ENCODE measurements around the gene F10. TPM values are rescaled to one million over a fixed set of nuclear protein-coding genes. Genes with fewer than 3 reads are reported as not detected.

The F10 gene
- total and polyA plus RNA-seq, 2 experiments from 2014 or later, result 143 to 148 TPM

GRCh38 chr13:113087923-113088690, 34.5 kb upstream of the F10 start:
- Histone ChIP-seq H3K9me2 (replicated peaks; ENCODE audit: insufficient read depth) (no peaks in the 10 kb centered on the region), H2AFZ (no peak overlapping the region), H3K4me3 (no peak overlapping the region), H3K36me3 (replicated peaks; ENCODE audit: insufficient read depth, low read depth) (no peaks in the 10 kb centered on the region), H3K79me2 (no peaks in the 10 kb centered on the region), H3K4me2 (no peak overlapping the region), H3K27ac (no peak overlapping the region), H3K27me3 (no peaks in the 10 kb centered on the region), H4K20me1 (ENCODE audit: insufficient read depth, poor library complexity, severe bottlenecking) (no peaks in the 10 kb centered on the region), H3K9me3 (ENCODE audit: low read depth) (no peaks in the 10 kb centered on the region), H3K4me1 (ENCODE audit: insufficient read depth) (no peaks in the 10 kb centered on the region)
- DNase-seq (ENCODE audit: low spot score), result no peak
- 92% methylated on average over 40 of the region's 40 CpGs for WGBS (ENCODE audit: low lambda C conversion rate, missing lambda C conversion rate)
- no peak for TF ChIP-seq EZH2phosphoT487 (IDR thresholded peaks at IDR 0.05; ENCODE audit: low read depth, severe bottlenecking, unreplicated experiment)
- TF ChIP-seq EZH2 (IDR thresholded peaks at IDR 0.05; ENCODE audit: borderline replicate concordance), result no peak
- TF ChIP-seq CTCF (IDR thresholded peaks at IDR 0.05; ENCODE audit: poor library complexity), result no peak

- whole genome bisulfite sequencing (ENCODE audit: low lambda C conversion rate, missing lambda C conversion rate), result 95% methylated on average over 17 of the region's 17 CpGs
- no peak for DNase-seq (ENCODE audit: low spot score)
Observed at GRCh38 chr13:113088691-113089020, 33.9 kb upstream of the F10 start.

GRCh38 chr13:113089693-113090414, 32.7 kb upstream of the F10 start:
- Histone ChIP-seq H3K27ac (no peak overlapping the region), H3K4me2 (no peak overlapping the region), H3K9me3 (ENCODE audit: low read depth) (no peaks in the 10 kb centered on the region), H3K4me1 (ENCODE audit: insufficient read depth) (no peaks in the 10 kb centered on the region), H2AFZ (no peak overlapping the region), H3K9me2 (replicated peaks; ENCODE audit: insufficient read depth) (no peaks in the 10 kb centered on the region), H3K27me3 (no peaks in the 10 kb centered on the region), H4K20me1 (ENCODE audit: insufficient read depth, poor library complexity, severe bottlenecking) (no peaks in the 10 kb centered on the region), H3K79me2 (no peaks in the 10 kb centered on the region), H3K4me3 (no peak overlapping the region), H3K36me3 (replicated peaks; ENCODE audit: insufficient read depth, low read depth) (no peaks in the 10 kb centered on the region)
- 80% methylated on average over 36 of the region's 36 CpGs for WGBS (ENCODE audit: low lambda C conversion rate, missing lambda C conversion rate)
- TF ChIP-seq CTCF (IDR thresholded peaks at IDR 0.05; ENCODE audit: poor library complexity), result no peak
- no peak for TF ChIP-seq EZH2phosphoT487 (IDR thresholded peaks at IDR 0.05; ENCODE audit: low read depth, severe bottlenecking, unreplicated experiment)
- TF ChIP-seq EZH2 (IDR thresholded peaks at IDR 0.05; ENCODE audit: borderline replicate concordance), result no peak
- DNase-seq (ENCODE audit: low spot score), result no peak

More at GRCh38 chr13:113088691-113089020, 33.9 kb upstream of the F10 start:
- TF ChIP-seq CTCF (IDR thresholded peaks at IDR 0.05; ENCODE audit: poor library complexity), result no peak
- no peak for TF ChIP-seq EZH2 (IDR thresholded peaks at IDR 0.05; ENCODE audit: borderline replicate concordance)
- TF ChIP-seq EZH2phosphoT487 (IDR thresholded peaks at IDR 0.05; ENCODE audit: low read depth, severe bottlenecking, unreplicated experiment), result no peak
- Histone ChIP-seq H2AFZ (no peak overlapping the region), H3K4me2 (no peak overlapping the region), H3K27me3 (no peaks in the 10 kb centered on the region), H3K36me3 (replicated peaks; ENCODE audit: insufficient read depth, low read depth) (no peaks in the 10 kb centered on the region), H4K20me1 (ENCODE audit: insufficient read depth, poor library complexity, severe bottlenecking) (no peaks in the 10 kb centered on the region), H3K9me2 (replicated peaks; ENCODE audit: insufficient read depth) (no peaks in the 10 kb centered on the region), H3K79me2 (no peaks in the 10 kb centered on the region), H3K4me3 (no peak overlapping the region), H3K9me3 (ENCODE audit: low read depth) (no peaks in the 10 kb centered on the region), H3K4me1 (ENCODE audit: insufficient read depth) (no peaks in the 10 kb centered on the region), H3K27ac (no peak overlapping the region)
